Measurements from ENCODE around the gene KRABD2.

DNA sequence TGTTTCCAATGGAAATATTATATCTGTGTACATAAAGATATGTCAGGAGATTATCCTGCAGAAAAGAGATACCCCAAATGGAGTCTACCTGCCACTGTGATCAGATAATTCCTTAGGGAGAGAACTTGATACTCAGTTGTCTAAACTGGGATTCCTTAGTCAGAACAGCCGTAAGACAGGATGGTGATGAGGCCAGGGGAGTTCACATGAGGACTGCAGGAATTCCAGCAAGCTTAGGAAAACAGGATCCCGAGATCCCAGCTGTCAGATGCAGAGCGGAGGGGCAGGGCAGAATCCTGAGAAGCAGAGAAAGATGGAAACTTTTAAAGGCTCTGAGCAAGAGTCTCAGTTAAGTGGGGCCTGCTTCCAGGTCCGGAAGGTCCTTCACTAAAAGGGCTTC, 4.7 kb downstream of the KRABD2 start:
- TF ChIP-seq, protein P1, sequence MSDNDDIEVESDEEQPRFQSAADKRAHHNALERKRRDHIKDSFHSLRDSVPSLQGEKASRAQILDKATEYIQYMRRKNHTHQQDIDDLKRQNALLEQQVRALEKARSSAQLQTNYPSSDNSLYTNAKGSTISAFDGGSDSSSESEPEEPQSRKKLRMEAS (IDR thresholded peaks at IDR 0.05) = no peak
- TF ChIP-seq, protein P2, sequence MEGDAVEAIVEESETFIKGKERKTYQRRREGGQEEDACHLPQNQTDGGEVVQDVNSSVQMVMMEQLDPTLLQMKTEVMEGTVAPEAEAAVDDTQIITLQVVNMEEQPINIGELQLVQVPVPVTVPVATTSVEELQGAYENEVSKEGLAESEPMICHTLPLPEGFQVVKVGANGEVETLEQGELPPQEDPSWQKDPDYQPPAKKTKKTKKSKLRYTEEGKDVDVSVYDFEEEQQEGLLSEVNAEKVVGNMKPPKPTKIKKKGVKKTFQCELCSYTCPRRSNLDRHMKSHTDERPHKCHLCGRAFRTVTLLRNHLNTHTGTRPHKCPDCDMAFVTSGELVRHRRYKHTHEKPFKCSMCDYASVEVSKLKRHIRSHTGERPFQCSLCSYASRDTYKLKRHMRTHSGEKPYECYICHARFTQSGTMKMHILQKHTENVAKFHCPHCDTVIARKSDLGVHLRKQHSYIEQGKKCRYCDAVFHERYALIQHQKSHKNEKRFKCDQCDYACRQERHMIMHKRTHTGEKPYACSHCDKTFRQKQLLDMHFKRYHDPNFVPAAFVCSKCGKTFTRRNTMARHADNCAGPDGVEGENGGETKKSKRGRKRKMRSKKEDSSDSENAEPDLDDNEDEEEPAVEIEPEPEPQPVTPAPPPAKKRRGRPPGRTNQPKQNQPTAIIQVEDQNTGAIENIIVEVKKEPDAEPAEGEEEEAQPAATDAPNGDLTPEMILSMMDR (IDR thresholded peaks at IDR 0.05; ENCODE audit: low read depth, low read length, missing input control) = no peak
- TF ChIP-seq NR2F2 (IDR thresholded peaks at IDR 0.05) = no peak
- no peak for TF ChIP-seq RAD21 (IDR thresholded peaks at IDR 0.05)
- TF ChIP-seq, protein P3, sequence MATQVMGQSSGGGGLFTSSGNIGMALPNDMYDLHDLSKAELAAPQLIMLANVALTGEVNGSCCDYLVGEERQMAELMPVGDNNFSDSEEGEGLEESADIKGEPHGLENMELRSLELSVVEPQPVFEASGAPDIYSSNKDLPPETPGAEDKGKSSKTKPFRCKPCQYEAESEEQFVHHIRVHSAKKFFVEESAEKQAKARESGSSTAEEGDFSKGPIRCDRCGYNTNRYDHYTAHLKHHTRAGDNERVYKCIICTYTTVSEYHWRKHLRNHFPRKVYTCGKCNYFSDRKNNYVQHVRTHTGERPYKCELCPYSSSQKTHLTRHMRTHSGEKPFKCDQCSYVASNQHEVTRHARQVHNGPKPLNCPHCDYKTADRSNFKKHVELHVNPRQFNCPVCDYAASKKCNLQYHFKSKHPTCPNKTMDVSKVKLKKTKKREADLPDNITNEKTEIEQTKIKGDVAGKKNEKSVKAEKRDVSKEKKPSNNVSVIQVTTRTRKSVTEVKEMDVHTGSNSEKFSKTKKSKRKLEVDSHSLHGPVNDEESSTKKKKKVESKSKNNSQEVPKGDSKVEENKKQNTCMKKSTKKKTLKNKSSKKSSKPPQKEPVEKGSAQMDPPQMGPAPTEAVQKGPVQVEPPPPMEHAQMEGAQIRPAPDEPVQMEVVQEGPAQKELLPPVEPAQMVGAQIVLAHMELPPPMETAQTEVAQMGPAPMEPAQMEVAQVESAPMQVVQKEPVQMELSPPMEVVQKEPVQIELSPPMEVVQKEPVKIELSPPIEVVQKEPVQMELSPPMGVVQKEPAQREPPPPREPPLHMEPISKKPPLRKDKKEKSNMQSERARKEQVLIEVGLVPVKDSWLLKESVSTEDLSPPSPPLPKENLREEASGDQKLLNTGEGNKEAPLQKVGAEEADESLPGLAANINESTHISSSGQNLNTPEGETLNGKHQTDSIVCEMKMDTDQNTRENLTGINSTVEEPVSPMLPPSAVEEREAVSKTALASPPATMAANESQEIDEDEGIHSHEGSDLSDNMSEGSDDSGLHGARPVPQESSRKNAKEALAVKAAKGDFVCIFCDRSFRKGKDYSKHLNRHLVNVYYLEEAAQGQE (IDR thresholded peaks at IDR 0.05) = no peak
- TF ChIP-seq TAF1 (conservative IDR thresholded peaks at IDR 0.05) = no peak
- TF ChIP-seq, protein P4, sequence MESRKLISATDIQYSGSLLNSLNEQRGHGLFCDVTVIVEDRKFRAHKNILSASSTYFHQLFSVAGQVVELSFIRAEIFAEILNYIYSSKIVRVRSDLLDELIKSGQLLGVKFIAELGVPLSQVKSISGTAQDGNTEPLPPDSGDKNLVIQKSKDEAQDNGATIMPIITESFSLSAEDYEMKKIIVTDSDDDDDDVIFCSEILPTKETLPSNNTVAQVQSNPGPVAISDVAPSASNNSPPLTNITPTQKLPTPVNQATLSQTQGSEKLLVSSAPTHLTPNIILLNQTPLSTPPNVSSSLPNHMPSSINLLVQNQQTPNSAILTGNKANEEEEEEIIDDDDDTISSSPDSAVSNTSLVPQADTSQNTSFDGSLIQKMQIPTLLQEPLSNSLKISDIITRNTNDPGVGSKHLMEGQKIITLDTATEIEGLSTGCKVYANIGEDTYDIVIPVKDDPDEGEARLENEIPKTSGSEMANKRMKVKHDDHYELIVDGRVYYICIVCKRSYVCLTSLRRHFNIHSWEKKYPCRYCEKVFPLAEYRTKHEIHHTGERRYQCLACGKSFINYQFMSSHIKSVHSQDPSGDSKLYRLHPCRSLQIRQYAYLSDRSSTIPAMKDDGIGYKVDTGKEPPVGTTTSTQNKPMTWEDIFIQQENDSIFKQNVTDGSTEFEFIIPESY (IDR thresholded peaks at IDR 0.05) = no peak
- no peak for TF ChIP-seq YY1 (IDR thresholded peaks at IDR 0.05)
- no peak for TF ChIP-seq SP1 (IDR thresholded peaks at IDR 0.05)
- TF ChIP-seq GABPA (IDR thresholded peaks at IDR 0.05 in 1 of 2, conservative IDR thresholded peaks at IDR 0.05 in 1 of 2) = no peak
- TF ChIP-seq, protein P5, sequence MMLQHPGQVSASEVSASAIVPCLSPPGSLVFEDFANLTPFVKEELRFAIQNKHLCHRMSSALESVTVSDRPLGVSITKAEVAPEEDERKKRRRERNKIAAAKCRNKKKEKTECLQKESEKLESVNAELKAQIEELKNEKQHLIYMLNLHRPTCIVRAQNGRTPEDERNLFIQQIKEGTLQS (IDR thresholded peaks at IDR 0.05) = no peak
- TF ChIP-seq JUND (IDR thresholded peaks at IDR 0.05) = no peak
- no peak for TF ChIP-seq EGR1 (IDR thresholded peaks at IDR 0.05; ENCODE audit: low read depth in 2 of 2)

Data from liver (tissue), 3 donors.